Osteocyte (in vitro differentiated cells): Measurements from ENCODE around the gene GIPC2. TPM values are rescaled to one million over a fixed set of nuclear protein-coding genes. Genes with fewer than 3 reads are reported as not detected.

Experiments used
- DNase-seq: peaks from one replicate; pipeline ENCODE4 v3.0.0; 2021; ENCODE audit warnings: mixed read lengths; ENCODE audit not compliant: unreplicated experiment; ENCODE audit errors: extremely low spot score
- H3K27ac Mint-ChIP-seq: one replicate; pipeline ENCODE4 v1.8.0; 2021; ENCODE audit warnings: mild to moderate bottlenecking, mixed read lengths; ENCODE audit not compliant: unreplicated experiment
- H3K27me3 Mint-ChIP-seq: one replicate; pipeline ENCODE4 v1.8.0; 2021; ENCODE audit warnings: mixed read lengths; ENCODE audit not compliant: unreplicated experiment
- H3K36me3 Mint-ChIP-seq: one replicate; pipeline ENCODE4 v1.8.0; 2021; ENCODE audit warnings: mixed read lengths; ENCODE audit not compliant: unreplicated experiment
- H3K4me1 Mint-ChIP-seq: one replicate; pipeline ENCODE4 v1.8.0; 2021; ENCODE audit warnings: mixed read lengths; ENCODE audit not compliant: unreplicated experiment
- H3K4me3 Mint-ChIP-seq: one replicate; pipeline ENCODE4 v1.8.0; 2021; ENCODE audit warnings: mild to moderate bottlenecking, moderate library complexity, mixed read lengths; ENCODE audit not compliant: unreplicated experiment
- H3K9me3 Mint-ChIP-seq: one replicate; pipeline ENCODE4 v1.8.0; 2021; ENCODE audit warnings: mixed read lengths; ENCODE audit not compliant: unreplicated experiment
- total RNA-seq: library from RNA; stranded (reverse); gene quantifications from 2 replicates; pipeline ENCODE4 v1.2.1, GENCODE V29; 2021
- TF ChIP-seq, protein P1 (sequence below): fragments of 200-600 bp; sonication (generic); IDR thresholded peaks from 2 replicates; pipeline ENCODE4 v1.5.0; 2021; ENCODE audit warnings: antibody characterized with exemption, mild to moderate bottlenecking, moderate library complexity

GIPC2 gene
- total RNA-seq, 1 donor from 2014 or later: 0.08 TPM

DNA sequence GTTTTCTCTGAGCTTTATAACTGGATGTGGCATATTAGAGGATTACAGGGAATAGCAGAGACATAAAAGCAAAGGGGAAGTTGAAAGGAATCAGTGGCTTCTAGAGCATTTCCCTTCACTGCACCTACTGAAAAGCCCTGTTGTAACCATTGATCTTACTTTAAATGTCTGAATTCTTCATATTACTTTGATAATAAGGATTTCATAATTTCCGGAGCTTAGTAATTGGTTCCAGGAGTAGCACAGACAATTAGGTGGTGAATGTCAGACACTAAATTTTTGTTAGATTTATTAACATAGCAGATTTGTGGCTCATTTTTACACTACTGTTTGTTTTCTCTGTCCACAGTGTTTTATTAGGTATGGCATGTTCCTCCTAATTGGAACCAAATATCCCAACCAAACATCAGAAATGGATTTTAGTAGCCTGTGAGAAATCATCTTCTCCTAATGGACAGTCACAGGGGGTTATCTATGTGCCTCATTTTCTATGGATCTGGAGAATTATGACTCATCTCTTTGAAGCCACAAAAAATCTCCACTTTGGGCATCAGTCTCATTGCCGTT lies 100.5 kb downstream of the GIPC2 start:
- TF ChIP-seq, protein P1, sequence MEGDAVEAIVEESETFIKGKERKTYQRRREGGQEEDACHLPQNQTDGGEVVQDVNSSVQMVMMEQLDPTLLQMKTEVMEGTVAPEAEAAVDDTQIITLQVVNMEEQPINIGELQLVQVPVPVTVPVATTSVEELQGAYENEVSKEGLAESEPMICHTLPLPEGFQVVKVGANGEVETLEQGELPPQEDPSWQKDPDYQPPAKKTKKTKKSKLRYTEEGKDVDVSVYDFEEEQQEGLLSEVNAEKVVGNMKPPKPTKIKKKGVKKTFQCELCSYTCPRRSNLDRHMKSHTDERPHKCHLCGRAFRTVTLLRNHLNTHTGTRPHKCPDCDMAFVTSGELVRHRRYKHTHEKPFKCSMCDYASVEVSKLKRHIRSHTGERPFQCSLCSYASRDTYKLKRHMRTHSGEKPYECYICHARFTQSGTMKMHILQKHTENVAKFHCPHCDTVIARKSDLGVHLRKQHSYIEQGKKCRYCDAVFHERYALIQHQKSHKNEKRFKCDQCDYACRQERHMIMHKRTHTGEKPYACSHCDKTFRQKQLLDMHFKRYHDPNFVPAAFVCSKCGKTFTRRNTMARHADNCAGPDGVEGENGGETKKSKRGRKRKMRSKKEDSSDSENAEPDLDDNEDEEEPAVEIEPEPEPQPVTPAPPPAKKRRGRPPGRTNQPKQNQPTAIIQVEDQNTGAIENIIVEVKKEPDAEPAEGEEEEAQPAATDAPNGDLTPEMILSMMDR: no peak
- peaks cover 2% of the 10 kb centered on the region for H3K4me1 Mint-ChIP-seq
- peaks cover 8% of the 10 kb centered on the region for H3K9me3 Mint-ChIP-seq
- H3K36me3 Mint-ChIP-seq: no peaks in the 10 kb centered on the region
- no peak overlapping the region for H3K27ac Mint-ChIP-seq
- DNase-seq: no peak
- H3K27me3 Mint-ChIP-seq: peaks cover 35% of the 10 kb centered on the region
- no peak overlapping the region for H3K4me3 Mint-ChIP-seq

DNA sequence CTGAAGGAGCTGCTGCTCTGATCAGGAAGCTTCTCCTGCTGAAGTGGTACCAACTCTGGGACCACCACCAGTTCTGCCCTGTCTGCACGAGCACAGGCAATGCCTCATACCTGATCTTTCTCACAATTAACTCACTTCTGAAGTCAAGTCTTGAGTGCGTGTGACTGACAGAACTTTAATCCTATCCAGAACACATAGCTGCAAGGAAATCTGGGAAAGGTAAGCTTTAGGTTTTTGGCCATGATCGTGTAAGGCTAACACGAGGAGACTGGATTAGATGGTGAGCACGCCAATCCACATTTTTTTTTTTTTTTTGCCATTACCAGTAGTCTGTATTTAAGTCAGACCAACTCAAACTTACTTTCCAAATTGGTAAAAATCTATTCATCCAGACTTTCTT lies 101.3 kb downstream of the GIPC2 start:
- peaks cover 30% of the 10 kb centered on the region for H3K27me3 Mint-ChIP-seq
- H3K4me3 Mint-ChIP-seq: no peak overlapping the region

DNA sequence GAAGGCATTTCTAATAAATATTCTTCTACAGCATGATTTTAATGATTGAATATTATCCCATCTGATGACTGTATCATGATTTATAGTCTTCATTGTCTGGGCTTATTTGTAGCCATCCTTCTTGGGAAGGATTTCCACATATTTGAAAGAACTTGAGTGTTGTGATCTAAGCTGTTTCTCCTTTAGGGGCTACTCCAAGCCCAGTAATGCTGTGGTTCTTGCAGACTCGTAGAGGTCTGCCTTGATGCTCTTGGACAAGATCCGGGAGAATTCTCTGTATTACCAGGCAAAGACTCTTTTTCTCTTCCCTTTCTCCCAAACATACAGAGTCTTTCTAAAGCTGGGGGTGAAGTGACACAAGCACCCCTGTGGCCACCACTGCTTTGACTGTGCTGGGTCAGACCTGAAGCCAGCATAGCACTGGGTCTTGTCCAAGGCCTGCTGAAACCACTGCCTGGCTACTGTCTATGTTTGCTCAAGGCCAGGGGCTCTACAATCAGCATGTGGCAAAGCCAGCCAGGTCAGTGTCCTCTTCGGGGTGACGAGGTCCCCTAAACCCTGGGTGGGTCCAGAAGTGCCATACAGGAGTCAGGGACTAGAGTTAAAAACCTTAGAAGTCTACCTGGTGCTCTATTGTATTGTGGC lies 107.4 kb downstream of the GIPC2 start:
- Mint-ChIP-seq H3K27me3 (peaks cover 26% of the 10 kb centered on the region), H3K27ac (no peak overlapping the region), H3K4me1 (peaks cover 15% of the 10 kb centered on the region), H3K4me3 (no peak overlapping the region), H3K9me3 (peaks cover 8% of the 10 kb centered on the region), H3K36me3 (no peaks in the 10 kb centered on the region)
- TF ChIP-seq, protein P1: no peak
- no peak for DNase-seq

More for the DNA sequence above, 101.3 kb downstream of the GIPC2 start:
- no peak for DNase-seq
- no peaks in the 10 kb centered on the region for H3K36me3 Mint-ChIP-seq
- H3K9me3 Mint-ChIP-seq: peaks cover 8% of the 10 kb centered on the region
- no peak overlapping the region for H3K27ac Mint-ChIP-seq
- H3K4me1 Mint-ChIP-seq: peaks cover 2% of the 10 kb centered on the region
- TF ChIP-seq, protein P1: no peak

DNA sequence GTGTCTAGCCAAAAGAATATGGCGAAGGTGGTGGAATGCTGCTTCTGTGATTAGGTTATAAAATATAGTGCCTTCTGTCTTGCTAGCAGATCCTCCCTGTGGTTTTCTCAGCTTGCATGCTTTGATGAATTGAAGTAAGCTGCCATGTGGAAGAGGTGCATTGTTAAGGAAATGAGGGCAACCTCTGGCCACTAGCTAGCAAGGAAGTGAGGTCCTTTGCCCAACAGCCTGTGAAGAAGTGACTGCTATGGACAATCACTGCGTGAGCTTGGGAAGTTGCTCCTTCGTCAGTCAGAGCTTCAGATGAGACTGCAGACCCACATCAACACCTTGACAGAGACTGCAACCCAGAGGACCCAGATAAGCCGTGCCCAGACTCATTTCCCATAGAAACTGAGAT lies 109.4 kb downstream of the GIPC2 start:
- DNase-seq: no peak
- Mint-ChIP-seq H3K9me3 (no peaks in the 10 kb centered on the region), H3K4me1 (peaks cover 15% of the 10 kb centered on the region), H3K27ac (no peak overlapping the region), H3K36me3 (no peaks in the 10 kb centered on the region), H3K27me3 (peaks cover 18% of the 10 kb centered on the region), H3K4me3 (no peak overlapping the region)
- TF ChIP-seq, protein P1: no peak

DNA sequence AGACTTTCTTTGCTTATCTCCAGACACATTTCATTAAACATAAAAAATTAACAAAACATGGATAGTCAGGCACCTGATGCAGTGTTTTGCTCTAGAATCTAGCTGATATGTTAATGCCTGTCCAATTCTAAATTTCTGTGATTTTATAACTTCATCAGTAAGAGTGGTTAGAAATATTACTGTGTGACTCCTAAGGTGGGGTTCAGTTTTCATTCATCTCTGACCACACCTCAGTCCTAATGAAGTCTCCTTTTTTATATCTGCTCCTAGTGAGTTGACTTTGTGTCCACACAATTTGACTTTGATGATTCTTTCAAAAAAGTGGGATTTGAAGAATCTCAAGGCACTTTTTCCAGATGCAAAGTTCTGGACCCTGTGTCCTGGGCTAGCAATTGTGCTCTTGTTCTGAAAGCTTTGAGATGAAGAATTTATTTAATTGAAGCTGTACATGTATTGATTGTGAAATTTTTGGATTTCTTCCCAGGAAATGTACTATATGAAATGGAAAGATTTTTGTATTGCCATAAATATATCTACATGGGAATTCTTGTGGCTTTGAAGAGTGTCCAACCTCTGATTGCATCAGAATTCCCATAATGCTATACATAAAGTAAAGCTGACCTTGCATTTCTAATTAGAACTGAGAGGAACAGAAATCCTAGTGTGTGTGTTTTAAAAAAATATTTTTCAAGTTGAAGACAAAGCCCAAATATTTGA lies 111.2 kb downstream of the GIPC2 start:
- H3K27ac Mint-ChIP-seq: peak overlapping the region; percentile 83
- H3K27me3 Mint-ChIP-seq: peaks cover 23% of the 10 kb centered on the region
- H3K4me3 Mint-ChIP-seq: no peak overlapping the region
- H3K4me1 Mint-ChIP-seq: peaks cover 15% of the 10 kb centered on the region
- H3K9me3 Mint-ChIP-seq: no peaks in the 10 kb centered on the region
- H3K36me3 Mint-ChIP-seq: no peaks in the 10 kb centered on the region
- TF ChIP-seq, protein P1: no peak
- DNase-seq: no peak
